H54 (cell line): ENCODE data around the gene C20orf96.

ENCODE experiments used
- DNase-seq: peaks from one replicate; pipeline ENCODE4 v3.0.0; 2011; ENCODE audit warnings: low spot score, mixed read lengths; ENCODE audit not compliant: insufficient read length
- FAIRE-seq: peaks from 3 replicates; lab custom pipeline; 2011; peaks lifted over from hg19 to GRCh38; lab: Jason Lieb, UNC
- POLR2A ChIP-seq: IDR thresholded peaks from 2 replicates; pipeline ENCODE4 v1.6.1; 2011; ENCODE audit warnings: low read depth, mild to moderate bottlenecking, low read length

Gene C20orf96

DNA sequence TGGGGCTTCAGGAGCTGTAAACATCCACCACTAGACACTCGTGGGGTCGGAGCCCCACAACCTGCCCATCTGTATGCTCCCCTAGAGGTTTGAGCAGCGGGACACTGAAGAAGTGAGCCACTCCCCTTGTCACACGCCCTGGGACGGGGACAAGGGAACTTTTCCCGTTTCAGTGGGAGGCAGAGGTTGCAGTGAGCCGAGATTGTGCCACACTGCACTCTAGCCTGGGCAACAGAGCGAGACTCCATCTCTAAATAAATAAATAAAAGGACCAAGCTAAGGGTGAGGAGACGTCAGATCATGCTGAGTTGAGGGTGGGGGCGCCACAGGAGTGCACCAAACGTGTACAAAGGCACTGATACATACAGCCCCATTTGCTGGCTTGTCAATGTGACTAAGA is 15.2 kb upstream of the C20orf96 start:
- no peak for DNase-seq
- no peak for TF ChIP-seq POLR2A
- no peak for FAIRE-seq

GRCh38 chr20:301886-302848 is 11.6 kb upstream of the C20orf96 start:
- DNase-seq, result no peak
- no peak for TF ChIP-seq POLR2A

DNA sequence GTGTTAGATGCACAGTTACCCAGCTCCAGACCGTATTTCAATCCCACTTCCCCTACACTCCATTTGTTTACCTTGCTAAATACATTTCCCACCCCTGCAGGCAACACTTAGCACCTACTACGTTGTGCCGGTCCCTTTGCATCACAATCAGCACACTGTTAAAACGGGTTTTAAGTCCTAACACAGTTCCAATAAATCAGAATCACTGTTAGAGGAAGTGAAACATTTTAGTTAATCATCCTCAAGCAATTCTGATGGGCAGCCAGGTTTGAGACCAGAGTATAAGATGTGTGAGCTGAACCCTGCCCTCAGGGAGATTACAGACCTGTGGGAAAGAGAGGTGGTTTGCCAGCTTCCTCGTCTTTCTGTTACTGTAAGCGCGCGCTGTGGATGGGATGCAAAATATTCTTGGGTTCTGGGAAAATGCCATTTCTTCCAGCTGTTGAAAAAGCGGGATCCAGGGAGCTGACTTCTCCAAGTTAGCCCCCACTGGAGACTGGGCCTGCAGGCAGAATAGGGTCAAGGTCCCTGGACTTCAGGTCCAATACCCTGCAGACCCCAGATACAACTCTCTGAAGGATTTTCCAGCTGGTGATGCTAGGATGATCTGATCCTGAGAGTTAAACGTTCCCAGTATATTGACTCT is 9.9 kb upstream of the C20orf96 start:
- DNase-seq (no peak), FAIRE-seq (no peak)
- no peak for TF ChIP-seq POLR2A

More at GRCh38 chr20:301886-302848, 11.6 kb upstream of the C20orf96 start:
- FAIRE-seq, result no peak

GRCh38 chr20:298776-299391 is 8.3 kb upstream of the C20orf96 start:
- DNase-seq (no peak), FAIRE-seq (no peak)
- TF ChIP-seq POLR2A, result no peak

DNA sequence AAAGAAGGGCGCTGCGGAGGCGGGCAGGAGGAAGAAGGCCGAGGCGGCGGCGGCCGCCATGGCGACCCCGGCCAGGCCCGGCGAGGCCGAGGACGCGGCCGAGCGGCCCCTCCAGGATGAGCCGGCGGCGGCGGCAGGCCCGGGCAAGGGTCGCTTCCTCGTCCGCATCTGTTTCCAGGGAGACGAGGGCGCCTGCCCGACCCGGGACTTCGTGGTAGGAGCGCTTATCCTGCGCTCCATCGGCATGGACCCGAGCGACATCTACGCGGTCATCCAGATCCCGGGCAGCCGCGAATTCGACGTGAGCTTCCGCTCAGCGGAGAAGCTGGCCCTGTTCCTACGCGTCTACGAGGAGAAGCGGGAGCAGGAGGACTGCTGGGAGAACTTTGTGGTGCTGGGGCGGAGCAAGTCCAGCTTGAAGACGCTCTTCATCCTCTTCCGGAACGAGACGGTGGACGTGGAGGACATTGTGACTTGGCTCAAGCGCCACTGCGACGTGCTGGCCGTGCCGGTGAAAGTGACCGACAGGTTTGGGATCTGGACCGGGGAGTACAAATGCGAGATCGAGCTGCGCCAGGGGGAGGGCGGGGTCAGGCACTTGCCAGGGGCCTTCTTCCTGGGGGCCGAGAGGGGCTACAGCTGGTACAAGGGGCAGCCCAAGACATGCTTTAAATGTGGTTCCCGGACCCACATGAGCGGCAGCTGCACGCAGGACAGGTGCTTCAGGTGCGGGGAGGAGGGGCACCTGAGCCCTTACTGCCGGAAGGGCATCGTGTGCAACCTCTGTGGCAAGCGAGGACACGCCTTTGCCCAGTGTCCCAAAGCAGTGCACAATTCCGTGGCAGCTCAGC is 7.6 kb upstream of the C20orf96 start:
- FAIRE-seq, result no peak
- DNase-seq, result peak; percentile 53

DNA sequence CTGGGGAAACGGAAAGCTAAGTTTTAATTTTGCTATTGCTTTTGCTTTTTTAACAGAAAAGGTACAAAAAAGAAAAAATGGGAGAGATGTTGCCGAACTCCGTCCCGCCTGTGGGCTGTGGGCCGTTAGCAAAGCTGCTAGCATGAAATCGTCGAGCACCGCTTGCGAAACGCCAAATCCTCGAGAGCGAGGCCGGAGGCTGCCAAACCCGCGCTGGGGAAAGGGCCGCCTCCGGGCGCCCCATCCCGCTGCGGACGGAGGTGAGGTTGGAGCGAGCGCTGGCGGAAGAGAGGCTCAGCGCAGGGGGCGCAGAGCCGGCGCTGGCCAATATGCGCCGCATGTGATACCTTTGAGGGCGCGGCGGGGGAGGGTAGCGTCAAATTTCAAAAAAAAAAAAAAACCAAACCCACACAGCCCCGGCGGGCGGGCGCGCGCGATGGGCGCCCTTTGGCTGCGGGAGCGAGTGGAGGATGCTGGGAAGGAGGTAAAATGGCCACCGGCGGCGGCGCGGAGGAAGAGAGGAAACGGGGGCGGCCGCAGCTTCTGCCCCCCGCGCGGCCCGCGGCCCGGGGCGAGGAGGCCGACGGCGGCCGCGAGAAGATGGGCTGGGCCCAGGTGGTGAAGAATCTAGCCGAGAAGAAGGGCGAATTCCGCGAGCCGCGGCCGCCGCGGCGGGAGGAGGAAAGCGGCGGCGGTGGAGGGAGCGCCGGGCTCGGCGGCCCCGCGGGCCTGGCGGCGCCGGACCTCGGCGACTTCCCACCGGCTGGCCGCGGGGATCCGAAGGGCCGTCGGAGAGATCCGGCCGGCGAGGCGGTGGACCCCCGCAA is 6.8 kb upstream of the C20orf96 start, which contains the start of gene ZCCHC3:
TSS of gene ZCCHC3 (plus strand) at position 473 of the 827 bp plus-strand sequence. CDS start at position 490, 17 bp downstream.
- FAIRE-seq, result no peak
- TF ChIP-seq POLR2A, result peak; percentile 73
- peak; percentile 74 for DNase-seq

More for the DNA sequence above, 7.6 kb upstream of the C20orf96 start:
- TF ChIP-seq POLR2A, result peak; percentile 81

- FAIRE-seq (no peak), DNase-seq (no peak)
- TF ChIP-seq POLR2A, result no peak
These were observed 5.3 kb upstream of the C20orf96 start for GRCh38 chr20:295804-296203.

DNA sequence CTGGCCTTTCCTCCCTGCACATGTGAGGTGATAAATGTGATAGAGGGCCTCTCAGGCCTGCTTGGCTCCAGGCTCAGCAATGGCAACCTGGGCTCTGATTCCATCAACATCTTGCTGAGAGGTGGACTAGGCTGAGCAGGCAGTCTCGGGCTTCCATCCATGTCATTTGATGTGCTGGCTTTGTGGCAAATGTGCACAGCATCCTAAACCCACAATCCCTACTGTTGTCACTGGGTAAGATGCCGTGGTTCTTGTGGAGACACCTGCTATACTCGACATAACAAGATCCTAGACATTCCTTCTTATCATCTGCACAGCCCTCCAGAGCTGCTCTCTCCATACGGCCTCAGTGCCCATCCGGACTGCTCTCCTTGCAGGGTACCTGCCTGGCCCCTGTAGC is 4.1 kb upstream of the C20orf96 start:
- no peak for FAIRE-seq
- no peak for DNase-seq
- TF ChIP-seq POLR2A, result no peak

- TF ChIP-seq POLR2A, result no peak
- FAIRE-seq, result no peak
These were observed 862 bp downstream of the C20orf96 start for GRCh38 chr20:289693-290083.

DNA sequence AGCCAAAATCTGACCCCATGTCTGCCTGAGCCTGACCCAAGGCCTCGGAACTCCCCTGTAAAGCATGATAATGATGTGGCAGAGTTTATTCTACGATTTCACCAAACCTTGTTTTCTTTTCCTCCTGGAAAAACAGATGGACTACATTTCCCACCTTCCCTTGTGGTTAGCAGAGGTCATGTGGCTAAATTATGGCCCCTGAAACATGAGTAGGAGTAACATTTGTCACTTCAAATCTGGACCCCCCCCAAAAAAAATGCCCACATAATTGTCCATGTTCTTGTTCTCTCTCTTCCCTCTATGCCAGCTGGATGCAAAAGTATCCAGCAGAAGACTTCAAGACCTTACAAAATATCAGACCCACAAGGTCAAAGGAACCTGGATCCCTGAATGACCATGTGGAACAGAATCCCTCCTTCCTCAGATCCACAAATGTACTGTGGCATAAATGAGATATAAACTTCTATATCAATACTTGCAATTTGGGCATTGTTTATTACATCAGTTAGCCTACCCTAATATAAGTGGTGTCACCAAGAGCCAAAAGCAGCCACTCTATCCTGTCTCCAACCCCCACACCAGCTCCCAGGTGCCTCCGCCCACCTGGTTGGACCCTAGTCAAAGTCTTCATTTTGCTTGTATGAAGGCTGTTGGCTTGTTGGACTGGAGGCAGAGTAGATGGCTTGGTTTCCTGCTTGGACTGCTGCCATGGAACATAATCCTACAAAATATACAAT is 1.4 kb downstream of the C20orf96 start:
- FAIRE-seq (no peak), DNase-seq (no peak)
- TF ChIP-seq POLR2A, result no peak

More at GRCh38 chr20:289693-290083, 862 bp downstream of the C20orf96 start:
- peak; percentile 38 for DNase-seq

GRCh38 chr20:286508-286907 is 4.0 kb downstream of the C20orf96 start:
- DNase-seq (no peak), FAIRE-seq (no peak)
- TF ChIP-seq POLR2A, result no peak

- DNase-seq (no peak), FAIRE-seq (no peak)
- no peak for TF ChIP-seq POLR2A
These were observed 6.4 kb downstream of the C20orf96 start for GRCh38 chr20:284172-284571.
